Activated CD4-positive, CD25-positive, alpha-beta regulatory T cell (primary cell): ENCODE results near the gene NOL6.
A peak's percentile ranks its signal among the peaks of the same experiment; 100 is the strongest.
"Not testable (repeated sequence)": the region's sequence is repeated elsewhere in the genome, so short reads cannot be mapped to it uniquely, and the experiment has no call there.

Source experiments
- DNase-seq, 4 experiments: peaks; one replicate each; lab custom pipeline; 2025; lab: John Stamatoyannopoulos, UW

Gene NOL6, protein sequence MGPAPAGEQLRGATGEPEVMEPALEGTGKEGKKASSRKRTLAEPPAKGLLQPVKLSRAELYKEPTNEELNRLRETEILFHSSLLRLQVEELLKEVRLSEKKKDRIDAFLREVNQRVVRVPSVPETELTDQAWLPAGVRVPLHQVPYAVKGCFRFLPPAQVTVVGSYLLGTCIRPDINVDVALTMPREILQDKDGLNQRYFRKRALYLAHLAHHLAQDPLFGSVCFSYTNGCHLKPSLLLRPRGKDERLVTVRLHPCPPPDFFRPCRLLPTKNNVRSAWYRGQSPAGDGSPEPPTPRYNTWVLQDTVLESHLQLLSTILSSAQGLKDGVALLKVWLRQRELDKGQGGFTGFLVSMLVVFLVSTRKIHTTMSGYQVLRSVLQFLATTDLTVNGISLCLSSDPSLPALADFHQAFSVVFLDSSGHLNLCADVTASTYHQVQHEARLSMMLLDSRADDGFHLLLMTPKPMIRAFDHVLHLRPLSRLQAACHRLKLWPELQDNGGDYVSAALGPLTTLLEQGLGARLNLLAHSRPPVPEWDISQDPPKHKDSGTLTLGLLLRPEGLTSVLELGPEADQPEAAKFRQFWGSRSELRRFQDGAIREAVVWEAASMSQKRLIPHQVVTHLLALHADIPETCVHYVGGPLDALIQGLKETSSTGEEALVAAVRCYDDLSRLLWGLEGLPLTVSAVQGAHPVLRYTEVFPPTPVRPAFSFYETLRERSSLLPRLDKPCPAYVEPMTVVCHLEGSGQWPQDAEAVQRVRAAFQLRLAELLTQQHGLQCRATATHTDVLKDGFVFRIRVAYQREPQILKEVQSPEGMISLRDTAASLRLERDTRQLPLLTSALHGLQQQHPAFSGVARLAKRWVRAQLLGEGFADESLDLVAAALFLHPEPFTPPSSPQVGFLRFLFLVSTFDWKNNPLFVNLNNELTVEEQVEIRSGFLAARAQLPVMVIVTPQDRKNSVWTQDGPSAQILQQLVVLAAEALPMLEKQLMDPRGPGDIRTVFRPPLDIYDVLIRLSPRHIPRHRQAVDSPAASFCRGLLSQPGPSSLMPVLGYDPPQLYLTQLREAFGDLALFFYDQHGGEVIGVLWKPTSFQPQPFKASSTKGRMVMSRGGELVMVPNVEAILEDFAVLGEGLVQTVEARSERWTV

GRCh38 chr9:33473643-33474352 is at the start of gene NOL6:
Gene NOL6, minus strand, starts transcription at chr9:33473924. Its CDS starts 82 bp downstream, at chr9:33473842.
- DNase-seq: peak; percentile 90 to 95 (median 93)

- DNase-seq: not testable (repeated sequence)
Measured at GRCh38 chr9:33521861-33522260, 48.1 kb upstream of the NOL6 start.

DNA sequence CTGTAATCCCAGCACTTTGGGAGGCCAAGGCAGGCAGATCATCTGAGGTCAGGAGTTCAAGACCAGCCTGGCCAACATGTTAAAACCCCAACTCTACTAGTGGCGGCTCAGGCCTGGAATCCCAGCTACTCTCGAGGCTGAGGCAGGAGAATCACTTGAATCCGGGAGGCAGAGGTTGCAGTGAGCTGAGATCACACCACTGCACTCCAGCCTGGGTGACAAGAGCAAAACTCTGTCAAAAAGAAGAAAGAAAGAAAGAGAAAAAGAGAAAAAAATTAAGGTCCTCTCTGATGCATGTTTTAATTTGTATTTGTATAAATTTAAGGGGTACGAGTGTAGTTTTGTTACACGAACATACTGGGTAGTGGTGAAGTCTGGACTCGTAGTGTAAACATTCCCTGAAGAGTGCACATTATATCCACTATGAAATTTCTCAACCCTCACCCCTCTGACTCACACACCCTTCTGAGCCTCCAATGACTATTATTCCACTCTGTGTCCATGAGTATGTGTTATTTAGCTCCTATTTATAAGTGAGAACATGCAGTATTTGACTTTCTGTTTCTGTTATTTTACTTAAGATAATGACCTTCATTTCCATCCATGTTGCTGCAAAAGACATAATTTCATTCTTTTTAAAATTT is 44.3 kb upstream of the NOL6 start:
- DNase-seq: not testable (repeated sequence)

GRCh38 chr9:33517373-33517772 is 43.6 kb upstream of the NOL6 start:
- no peak for DNase-seq

DNA sequence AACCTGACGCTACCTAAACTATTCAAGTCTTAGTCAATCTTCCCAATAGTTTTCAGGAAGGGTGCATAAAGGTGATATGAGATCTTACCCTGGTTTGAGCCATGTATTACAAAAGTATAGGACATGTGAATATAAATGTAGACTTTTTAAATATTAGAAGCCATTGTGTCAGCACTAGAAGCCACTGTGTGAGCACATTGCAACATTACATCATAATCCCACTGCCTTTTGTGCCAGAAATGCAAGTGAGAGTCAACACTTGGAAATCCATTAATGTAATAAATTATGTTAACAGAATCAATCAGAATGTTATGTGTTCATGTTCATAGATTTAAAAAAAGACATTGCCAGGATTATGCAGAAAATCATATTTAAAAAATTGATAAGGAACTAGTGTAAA is 42.7 kb upstream of the NOL6 start:
- DNase-seq: not testable (repeated sequence)

- not testable (repeated sequence) for DNase-seq
Measured at GRCh38 chr9:33515342-33515995, 41.7 kb upstream of the NOL6 start.

- DNase-seq: not testable (repeated sequence)
Measured at GRCh38 chr9:33512535-33512934, 38.8 kb upstream of the NOL6 start.

GRCh38 chr9:33511184-33511517 is 37.4 kb upstream of the NOL6 start:
- DNase-seq: not testable (repeated sequence)

DNA sequence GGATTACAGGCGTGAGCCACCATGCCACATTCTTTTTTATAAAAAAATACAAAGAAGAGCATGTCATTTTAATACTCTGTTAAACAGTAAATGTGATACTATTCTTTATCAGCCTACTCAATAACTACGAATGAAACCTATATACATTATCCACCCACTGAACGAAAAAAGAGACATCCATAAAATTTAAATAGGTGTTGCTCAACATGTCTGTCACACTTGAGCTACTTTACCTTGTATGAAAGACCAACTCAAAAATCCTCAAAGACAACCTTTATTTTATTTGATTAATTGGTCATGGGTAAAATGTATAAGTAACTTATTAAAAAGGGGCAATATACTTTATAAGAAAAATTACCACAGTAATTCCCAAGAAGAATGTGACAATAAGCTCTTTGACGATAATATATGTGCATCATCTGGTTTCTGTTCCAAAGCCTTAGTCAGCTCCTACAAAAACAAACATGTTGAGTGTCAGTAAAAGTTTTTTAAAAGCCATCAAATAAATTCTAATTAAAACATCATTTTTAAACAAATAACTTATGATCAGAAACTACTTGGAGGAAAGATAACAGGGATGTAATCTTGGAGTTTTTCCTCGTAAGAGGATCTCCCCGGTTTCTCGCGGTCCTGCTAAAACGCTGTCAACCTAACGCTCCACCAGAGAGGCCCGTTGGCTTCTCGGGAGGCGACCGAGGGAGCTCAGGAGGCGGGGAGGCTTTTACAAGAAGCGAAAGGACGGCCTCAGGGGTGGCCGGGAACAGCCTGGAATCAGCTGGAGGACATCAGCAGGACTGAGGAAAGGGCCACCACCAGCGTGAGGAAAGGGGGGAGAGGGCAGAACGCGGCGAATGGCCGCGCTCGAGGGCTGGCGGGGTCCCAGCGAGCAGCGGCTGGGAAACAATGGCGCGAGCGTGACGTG is 36.8 kb upstream of the NOL6 start:
- DNase-seq: no peak

GRCh38 chr9:33506626-33507370 is 33.1 kb upstream of the NOL6 start:
- DNase-seq: no peak

DNA sequence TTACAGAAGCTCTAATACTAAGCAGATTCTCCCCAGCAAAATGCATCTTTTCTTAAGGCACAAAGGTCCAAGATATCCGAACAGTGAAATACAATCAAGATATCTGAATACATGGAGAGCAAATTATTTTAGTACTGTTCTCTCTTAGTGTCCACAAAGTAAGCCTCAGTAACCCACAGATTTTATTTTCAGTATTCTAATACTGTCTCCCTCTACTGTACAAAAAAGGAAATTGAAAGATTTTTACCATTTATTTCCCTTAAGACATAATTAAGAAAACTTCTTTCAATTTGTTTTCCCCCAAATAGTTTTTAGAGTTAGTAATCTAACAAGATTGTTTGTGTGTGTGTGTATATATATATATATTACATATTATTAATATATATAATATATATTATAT is 24.7 kb upstream of the NOL6 start:
- no peak for DNase-seq

GRCh38 chr9:33493819-33494218 is 20.1 kb upstream of the NOL6 start:
- DNase-seq: not testable (repeated sequence)

GRCh38 chr9:33489066-33489465 is 15.3 kb upstream of the NOL6 start:
- DNase-seq: no peak

- DNase-seq: not testable (repeated sequence)
Measured at GRCh38 chr9:33485312-33485711, 11.6 kb upstream of the NOL6 start.

DNA sequence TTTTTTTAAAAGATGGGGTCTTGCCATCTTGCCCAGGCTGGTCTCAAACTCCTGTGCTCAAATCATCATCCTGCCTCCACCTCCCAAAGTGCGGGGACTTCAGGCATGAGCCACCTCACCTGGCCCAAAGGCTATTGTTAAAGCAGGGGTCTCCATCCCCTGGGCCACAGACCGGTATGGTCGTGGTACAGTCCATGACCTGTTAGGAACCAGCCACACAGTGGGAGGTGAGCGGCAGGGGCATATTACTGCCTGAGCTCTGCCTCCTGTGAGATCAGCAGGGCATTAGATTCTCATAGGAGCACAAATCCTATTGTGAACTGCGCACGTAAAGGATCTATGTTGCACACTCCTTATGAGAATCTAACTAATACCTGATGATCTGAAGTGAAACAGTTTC is 7.3 kb upstream of the NOL6 start:
- no peak for DNase-seq

GRCh38 chr9:33480106-33480505 is 6.4 kb upstream of the NOL6 start:
- DNase-seq: no peak

DNA sequence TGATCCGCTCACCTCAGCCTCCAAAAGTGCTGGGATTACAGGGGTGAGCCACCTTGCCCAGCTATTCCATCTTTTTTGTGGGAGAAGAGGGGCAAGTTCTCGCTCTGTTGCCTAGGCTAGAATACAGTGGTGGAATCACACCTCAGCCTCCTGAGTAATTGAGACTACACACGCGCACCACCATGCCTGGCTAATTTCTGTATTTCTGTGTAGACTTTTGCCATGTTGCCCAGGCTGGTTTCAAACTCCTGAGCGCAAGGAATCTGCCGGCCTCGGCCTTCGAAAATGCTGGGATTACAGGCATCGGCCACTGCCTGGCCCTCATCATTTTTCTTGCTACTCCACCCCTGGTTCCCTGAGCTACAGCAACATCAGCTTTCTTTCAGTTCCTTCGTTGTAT is 2.8 kb upstream of the NOL6 start:
- DNase-seq: no peak

- DNase-seq: no peak
Measured at GRCh38 chr9:33475357-33475756, 1.6 kb upstream of the NOL6 start.
